Measurements from ENCODE around the gene MBD4.

GRCh38 chr3:129448186-129448895 lies 8.6 kb upstream of the MBD4 start:
- TF ChIP-seq CTCF (optimal IDR thresholded peaks at IDR 0.05 in 1 of 3, IDR thresholded peaks at IDR 0.05 in 1 of 3, conservative IDR thresholded peaks at IDR 0.05 in 1 of 3; ENCODE audit: extremely low read depth in 1 of 3, insufficient read depth in 2 of 3, low read length in 3 of 3) (no peak), EZH2 (IDR thresholded peaks at IDR 0.05; ENCODE audit: low read length) (no peak)
